Measurements from ENCODE around the gene NCOA4. TPM values are rescaled to one million over a fixed set of nuclear protein-coding genes. Genes with fewer than 3 reads are reported as not detected.
"Not testable (repeated sequence)": the region's sequence is repeated elsewhere in the genome, so short reads cannot be mapped to it uniquely, and the experiment has no call there.

The NCOA4 gene
- total RNA-seq, 2 experiments from 2014 or later = 86.2 to 86.6 TPM

- Mint-ChIP-seq H3K4me1 (ENCODE audit: low read depth) (no peaks in the 10 kb centered on the region), H3K4me3 (no peak overlapping the region), H3K9me3 (no peaks in the 10 kb centered on the region), H3K36me3 (ENCODE audit: low read depth) (peaks cover 35% of the 10 kb centered on the region), H3K27me3 (no peaks in the 10 kb centered on the region), H3K27ac (peak overlapping the region; percentile 71)
- DNase-seq (no peak), ATAC-seq (no peak)
- TF ChIP-seq CTCF (IDR thresholded peaks at IDR 0.05) = no peak
- ChIA-PET POLR2A (interaction anchor here (1.9 kb wide), 1 partner anchor 13 kb away, joined by 10 read pairs; no protein-coding TSS in a partner anchor), CTCF (interaction anchor here (1.4 kb wide), 1 partner anchor 15 kb away, joined by 4 read pairs; no protein-coding TSS in a partner anchor)
- intact Hi-C loops (cut with micrococcal nuclease) = no loop called here
Observed at GRCh38 chr10:46006219-46006618, 24.2 kb downstream of the NCOA4 start.

GRCh38 chr10:46005383-46005782, 25.0 kb downstream of the NCOA4 start:
- no peaks in the 10 kb centered on the region for H3K9me3 Mint-ChIP-seq
- H3K36me3 Mint-ChIP-seq (ENCODE audit: low read depth) = peaks cover 34% of the 10 kb centered on the region
- no peak for DNase-seq
- ChIA-PET POLR2A (interaction anchor here (1.0 to 1.1 kb wide), 2 partner anchors 13 to 19 kb away, joined by 4 read pairs; no protein-coding TSS in a partner anchor), CTCF (interaction anchor here (0.7 to 1.0 kb wide), 3 partner anchors 10 to 224 kb away, joined by 3 to 4 read pairs (median 3); no protein-coding TSS in a partner anchor)
- H3K27ac Mint-ChIP-seq = no peak overlapping the region
- no peak overlapping the region for H3K4me3 Mint-ChIP-seq
- intact Hi-C loops (cut with micrococcal nuclease) = no loop called here
- no peak for ATAC-seq
- H3K4me1 Mint-ChIP-seq (ENCODE audit: low read depth) = no peaks in the 10 kb centered on the region
- TF ChIP-seq CTCF (IDR thresholded peaks at IDR 0.05) = no peak
- no peaks in the 10 kb centered on the region for H3K27me3 Mint-ChIP-seq

GRCh38 chr10:46004963-46005362, 25.5 kb downstream of the NCOA4 start:
- ATAC-seq (no peak), DNase-seq (no peak)
- no peaks in the 10 kb centered on the region for H3K9me3 Mint-ChIP-seq
- ChIA-PET POLR2A (interaction anchor here (1.0 to 1.1 kb wide), 2 partner anchors 13 to 20 kb away, joined by 4 read pairs; no protein-coding TSS in a partner anchor), CTCF (interaction anchor here (0.7 to 1.0 kb wide), 3 partner anchors 11 to 225 kb away, joined by 3 to 4 read pairs (median 3); no protein-coding TSS in a partner anchor)
- no peaks in the 10 kb centered on the region for H3K4me1 Mint-ChIP-seq (ENCODE audit: low read depth)
- no peak for TF ChIP-seq CTCF (IDR thresholded peaks at IDR 0.05)
- no peak overlapping the region for H3K27ac Mint-ChIP-seq
- peaks cover 36% of the 10 kb centered on the region for H3K36me3 Mint-ChIP-seq (ENCODE audit: low read depth)
- no peaks in the 10 kb centered on the region for H3K27me3 Mint-ChIP-seq
- H3K4me3 Mint-ChIP-seq = no peak overlapping the region
- intact Hi-C loops (cut with micrococcal nuclease) = no loop called here

- no peaks in the 10 kb centered on the region for H3K4me1 Mint-ChIP-seq (ENCODE audit: low read depth)
- peaks cover 43% of the 10 kb centered on the region for H3K36me3 Mint-ChIP-seq (ENCODE audit: low read depth)
- H3K27me3 Mint-ChIP-seq = no peaks in the 10 kb centered on the region
- no peak for TF ChIP-seq CTCF (IDR thresholded peaks at IDR 0.05)
- no peak for ATAC-seq
- CTCF ChIA-PET = interaction anchor here (2.3 kb wide), 1 partner anchor 15 kb away, joined by 5 read pairs; no protein-coding TSS in a partner anchor
- POLR2A ChIA-PET = no interaction called here
- DNase-seq = no peak
- intact Hi-C loops (cut with micrococcal nuclease) = no loop called here
- peak overlapping the region; percentile 47 for H3K27ac Mint-ChIP-seq
- peaks cover 1% of the 10 kb centered on the region for H3K9me3 Mint-ChIP-seq
- no peak overlapping the region for H3K4me3 Mint-ChIP-seq
Observed at GRCh38 chr10:46002916-46003693, 27.3 kb downstream of the NCOA4 start.

- peak overlapping the region; percentile 48 for H3K27ac Mint-ChIP-seq
- H3K4me3 Mint-ChIP-seq; H3K4me1 Mint-ChIP-seq (ENCODE audit: low read depth); intact Hi-C loops (cut with micrococcal nuclease); H3K9me3 Mint-ChIP-seq; DNase-seq; H3K27me3 Mint-ChIP-seq; ATAC-seq: not testable (repeated sequence)
- ChIA-PET CTCF (interaction anchor here (1.1 to 2.3 kb wide), 2 partner anchors 13 to 16 kb away, joined by 3 to 5 read pairs; no protein-coding TSS in a partner anchor), POLR2A (interaction anchor here (1.3 kb wide), 1 partner anchor 15 kb away, joined by 3 read pairs; no protein-coding TSS in a partner anchor)
- peaks cover 45% of the 10 kb centered on the region for H3K36me3 Mint-ChIP-seq (ENCODE audit: low read depth)
Observed at GRCh38 chr10:46002189-46002687, 28.2 kb downstream of the NCOA4 start.

Measured in activated CD8-positive, alpha-beta T cell treated with anti-CD3 and anti-CD28 coated beads for 36 hours (primary cell).